HG02852 (cell line): ENCODE data around the gene EPYC.

Experiments used
- ATAC-seq: cut with Tn5 transposase; IDR thresholded peaks from one replicate; pipeline ENCODE4 v1.9.1; 2021; ENCODE audit warnings: mild to moderate bottlenecking, moderate library complexity; ENCODE audit not compliant: unreplicated experiment

Gene EPYC

GRCh38 chr12:91004872-91005271 is at the start of gene EPYC:
EPYC (minus strand) TSS chr12:91004972; CDS start chr12:91002565, 2,407 bp downstream.
- ATAC-seq: no peak

GRCh38 chr12:91053951-91054715 is 49.4 kb upstream of the EPYC start:
- ATAC-seq: no peak

GRCh38 chr12:91052026-91052425 is 47.3 kb upstream of the EPYC start:
- no peak for ATAC-seq

GRCh38 chr12:91044586-91044985 is 39.8 kb upstream of the EPYC start:
- ATAC-seq: no peak

- no peak for ATAC-seq
Observed at GRCh38 chr12:91043408-91043807, 38.6 kb upstream of the EPYC start.

- ATAC-seq: no peak
Observed at GRCh38 chr12:91040096-91040755, 35.5 kb upstream of the EPYC start.

GRCh38 chr12:91037276-91037675 is 32.5 kb upstream of the EPYC start:
- ATAC-seq: no peak

GRCh38 chr12:91033251-91033650 is 28.5 kb upstream of the EPYC start:
- ATAC-seq: no peak

- no peak for ATAC-seq
Observed at GRCh38 chr12:91023326-91024004, 18.7 kb upstream of the EPYC start.

- no peak for ATAC-seq
Observed at GRCh38 chr12:91021076-91021475, 16.3 kb upstream of the EPYC start.

GRCh38 chr12:91019455-91019854 is 14.7 kb upstream of the EPYC start:
- no peak for ATAC-seq

GRCh38 chr12:91017511-91018263 is 12.9 kb upstream of the EPYC start:
- ATAC-seq: no peak

- ATAC-seq: no peak
Observed at GRCh38 chr12:91017043-91017442, 12.3 kb upstream of the EPYC start.

- ATAC-seq: peak; percentile 87
Observed at GRCh38 chr12:91009319-91009950, 4.7 kb upstream of the EPYC start.

- peak; percentile 84 for ATAC-seq
Observed at GRCh38 chr12:91007531-91008290, 2.9 kb upstream of the EPYC start.

GRCh38 chr12:91003737-91004136 is 1.0 kb downstream of the EPYC start:
- ATAC-seq: no peak

GRCh38 chr12:91001306-91001705 is 3.5 kb downstream of the EPYC start:
- no peak for ATAC-seq

- no peak for ATAC-seq
Observed at GRCh38 chr12:90999966-91000365, 4.8 kb downstream of the EPYC start.

- ATAC-seq: no peak
Observed at GRCh38 chr12:90999527-90999926, 5.2 kb downstream of the EPYC start.

GRCh38 chr12:90995010-90995409 is 9.8 kb downstream of the EPYC start:
- no peak for ATAC-seq
